GM23338 (cell line): Measurements from ENCODE around the gene TMEM53. TPM values are rescaled to one million over a fixed set of nuclear protein-coding genes. Genes with fewer than 3 reads are reported as not detected.

Experiments used
- ATAC-seq: fragments of 200-7000 bp; cut with Tn5 transposase; 3 replicates; pipeline ENCODE4 v1.9.1; 2020
- DNase-seq: peaks from one replicate; pipeline ENCODE4 v3.0.0-alpha.2; 2015; ENCODE audit warnings: low spot score
- H2AFZ ChIP-seq: fragments of 200-600 bp; sonication (generic); 2 replicates; pipeline ENCODE4 v1.8.0; 2016; ENCODE audit warnings: antibody characterized with exemption, mild to moderate bottlenecking, moderate library complexity
- H3F3A ChIP-seq: fragments of 200-600 bp; sonication (generic); replicated peaks from 2 replicates; pipeline ENCODE4 v1.8.0; 2017; ENCODE audit warnings: antibody characterized with exemption, mixed run types, low read depth
- H3K27ac ChIP-seq: fragments of 200-600 bp; sonication (generic); 2 replicates; pipeline ENCODE4 v1.6.1; 2016; ENCODE audit warnings: low read depth
- H3K27me3 ChIP-seq: fragments of 200-600 bp; sonication (generic); 2 replicates; pipeline ENCODE4 v1.8.0; 2016; ENCODE audit warnings: mild to moderate bottlenecking, mixed run types, moderate library complexity; ENCODE audit not compliant: insufficient read depth
- H3K36me3 ChIP-seq: fragments of 200-600 bp; sonication (generic); 2 replicates; pipeline ENCODE4 v1.8.0; 2016; ENCODE audit warnings: mild to moderate bottlenecking; ENCODE audit not compliant: insufficient read depth
- H3K4me1 ChIP-seq: fragments of 200-600 bp; sonication (generic); 2 replicates; pipeline ENCODE4 v1.8.0; 2016; ENCODE audit warnings: mild to moderate bottlenecking, moderate library complexity; ENCODE audit not compliant: insufficient read depth
- H3K4me2 ChIP-seq: fragments of 200-600 bp; sonication (generic); 2 replicates; pipeline ENCODE4 v1.7.1; 2017; ENCODE audit warnings: mixed run types
- H3K4me3 ChIP-seq: fragments of 200-600 bp; sonication (generic); 2 replicates; pipeline ENCODE4 v1.6.1; 2016; ENCODE audit warnings: mixed run types
- H3K79me2 ChIP-seq: fragments of 200-600 bp; sonication (generic); replicated peaks from 2 replicates; pipeline ENCODE4 v1.8.0; 2017; ENCODE audit warnings: mild to moderate bottlenecking; ENCODE audit not compliant: insufficient read depth
- H3K9me2 ChIP-seq: fragments of 200-600 bp; sonication (generic); 2 replicates; pipeline ENCODE4 v1.8.0; 2017; ENCODE audit not compliant: insufficient read depth
- H4K20me1 ChIP-seq: fragments of 200-600 bp; sonication (generic); replicated peaks from 2 replicates; pipeline ENCODE4 v1.8.0; 2017; ENCODE audit warnings: mild to moderate bottlenecking; ENCODE audit not compliant: insufficient read depth
- H3K27ac Mint-ChIP-seq: 2 replicates; pipeline ENCODE4 v1.8.0; 2020; ENCODE audit warnings: inconsistent platforms, mild to moderate bottlenecking, moderate library complexity, mixed read lengths
- H3K27me3 Mint-ChIP-seq: 3 replicates; pipeline ENCODE4 v1.8.0; 2022; ENCODE audit warnings: low read depth, mild to moderate bottlenecking, moderate library complexity, mixed read lengths, inconsistent platforms; ENCODE audit not compliant: insufficient read depth, poor library complexity
- H3K36me3 Mint-ChIP-seq: 3 replicates; pipeline ENCODE4 v1.8.0; 2021; ENCODE audit warnings: low read depth, mild to moderate bottlenecking, inconsistent platforms, moderate library complexity, mixed read lengths
- H3K4me1 Mint-ChIP-seq: 3 replicates; pipeline ENCODE4 v1.8.0; 2020; ENCODE audit warnings: mild to moderate bottlenecking, inconsistent platforms, mixed read lengths
- H3K4me3 Mint-ChIP-seq: 3 replicates; pipeline ENCODE4 v1.8.0; 2021; ENCODE audit warnings: moderate library complexity, mild to moderate bottlenecking, inconsistent platforms, mixed read lengths
- H3K9me3 Mint-ChIP-seq: 3 replicates; pipeline ENCODE4 v1.8.0; 2020; ENCODE audit warnings: moderate library complexity, mild to moderate bottlenecking, inconsistent platforms, mixed read lengths
- CREB1 ChIP-seq: fragments of 250-450 bp; sonication (Bioruptor Pico); IDR thresholded peaks from 2 replicates; pipeline ENCODE4 v1.5.0; 2020; ENCODE audit warnings: low read depth, mild to moderate bottlenecking, moderate library complexity
- EZH2phosphoT487 ChIP-seq: fragments of 200-600 bp; sonication (generic); IDR thresholded peaks from one replicate; pipeline ENCODE4 v1.8.1; 2018; ENCODE audit warnings: antibody characterized with exemption; ENCODE audit not compliant: unreplicated experiment
- JUNB ChIP-seq: IDR thresholded peaks from one replicate; pipeline ENCODE4 v1.6.1; 2016; ENCODE audit warnings: antibody characterized with exemption; ENCODE audit not compliant: unreplicated experiment
- NANOG ChIP-seq: IDR thresholded peaks from 2 replicates; pipeline ENCODE4 v1.6.1; 2016; ENCODE audit warnings: antibody characterized with exemption, borderline replicate concordance
- POLR2AphosphoS5 ChIP-seq: IDR thresholded peaks from 2 replicates; pipeline ENCODE4 v1.6.1; 2016; ENCODE audit warnings: antibody characterized with exemption, low read depth
- STAT1 ChIP-seq: IDR thresholded peaks from one replicate; pipeline ENCODE4 v1.6.1; 2016; ENCODE audit warnings: antibody characterized with exemption; ENCODE audit not compliant: unreplicated experiment
- polyA plus RNA-seq: library from polyadenylated mRNA; unstranded; fragments of >200 nt; fragmentation: Nextera tagmentation; extraction: Ambion mirVana; gene quantifications from 2 replicates; pipeline ENCODE4 v1.2.1, GENCODE V29; 2016
- total RNA-seq: library from RNA; depleted of rRNA; stranded (reverse); fragments of >200 nt; shearing (Covaris generic); gene quantifications from 2 replicates; pipeline ENCODE4 v1.2.3, GENCODE V29; 2014
- TF ChIP-seq, protein P1 (sequence below): IDR thresholded peaks from one replicate; pipeline ENCODE4 v1.6.1; 2018; ENCODE audit warnings: antibody characterized with exemption; ENCODE audit not compliant: unreplicated experiment
- TF ChIP-seq, protein P2 (sequence below): IDR thresholded peaks from 2 replicates; pipeline ENCODE4 v1.6.1; 2016; ENCODE audit warnings: antibody characterized with exemption
- TF ChIP-seq, protein P3 (sequence below): fragments of 250-450 bp; sonication (Bioruptor Pico); IDR thresholded peaks from 2 replicates; pipeline ENCODE4 v1.5.0; 2020; ENCODE audit warnings: mild to moderate bottlenecking, moderate library complexity

TMEM53 gene
- total and polyA plus RNA-seq, 2 experiments from 2014 or later, result 15.4 to 20.8 TPM

DNA sequence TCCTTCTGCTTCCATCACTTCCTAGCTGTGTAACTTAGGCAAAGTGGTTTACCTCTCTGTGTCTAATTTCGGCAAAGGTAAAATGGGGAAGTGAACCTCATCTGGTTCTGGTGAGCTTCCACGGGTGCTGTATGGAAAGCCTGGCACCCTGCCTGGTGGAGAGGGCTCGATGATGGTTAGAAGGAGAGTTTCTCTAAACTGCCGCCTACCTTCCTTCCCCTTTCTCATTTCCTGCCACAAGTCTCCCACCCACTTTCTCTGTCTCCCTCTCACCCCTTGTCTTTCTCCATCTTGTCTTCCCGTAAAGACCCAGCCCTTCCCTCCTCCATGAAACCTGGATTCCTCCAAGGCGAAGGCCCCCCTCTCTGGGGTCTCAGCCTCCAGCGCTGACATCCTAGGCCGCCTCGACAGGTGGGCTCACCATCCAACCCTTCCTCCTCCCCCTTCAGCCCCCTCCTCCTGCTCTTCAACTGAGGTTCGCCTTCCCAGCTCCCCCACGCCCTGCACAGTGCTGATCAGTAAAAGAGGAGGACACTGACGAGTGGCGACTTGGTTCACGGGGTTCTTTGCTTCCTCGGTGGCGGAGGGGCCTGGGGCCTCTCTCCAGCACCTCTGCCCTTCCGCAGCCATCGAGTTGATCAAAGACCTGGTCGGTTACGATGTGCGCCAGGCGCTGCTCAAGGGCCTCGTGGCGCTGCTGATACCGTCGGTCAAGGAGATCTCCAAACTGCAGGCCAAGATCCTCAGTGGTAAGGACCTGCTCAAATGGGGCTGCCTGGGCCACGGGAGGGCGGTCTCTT, 49.4 kb upstream of the TMEM53 start (continued):
- TF ChIP-seq, protein P1, sequence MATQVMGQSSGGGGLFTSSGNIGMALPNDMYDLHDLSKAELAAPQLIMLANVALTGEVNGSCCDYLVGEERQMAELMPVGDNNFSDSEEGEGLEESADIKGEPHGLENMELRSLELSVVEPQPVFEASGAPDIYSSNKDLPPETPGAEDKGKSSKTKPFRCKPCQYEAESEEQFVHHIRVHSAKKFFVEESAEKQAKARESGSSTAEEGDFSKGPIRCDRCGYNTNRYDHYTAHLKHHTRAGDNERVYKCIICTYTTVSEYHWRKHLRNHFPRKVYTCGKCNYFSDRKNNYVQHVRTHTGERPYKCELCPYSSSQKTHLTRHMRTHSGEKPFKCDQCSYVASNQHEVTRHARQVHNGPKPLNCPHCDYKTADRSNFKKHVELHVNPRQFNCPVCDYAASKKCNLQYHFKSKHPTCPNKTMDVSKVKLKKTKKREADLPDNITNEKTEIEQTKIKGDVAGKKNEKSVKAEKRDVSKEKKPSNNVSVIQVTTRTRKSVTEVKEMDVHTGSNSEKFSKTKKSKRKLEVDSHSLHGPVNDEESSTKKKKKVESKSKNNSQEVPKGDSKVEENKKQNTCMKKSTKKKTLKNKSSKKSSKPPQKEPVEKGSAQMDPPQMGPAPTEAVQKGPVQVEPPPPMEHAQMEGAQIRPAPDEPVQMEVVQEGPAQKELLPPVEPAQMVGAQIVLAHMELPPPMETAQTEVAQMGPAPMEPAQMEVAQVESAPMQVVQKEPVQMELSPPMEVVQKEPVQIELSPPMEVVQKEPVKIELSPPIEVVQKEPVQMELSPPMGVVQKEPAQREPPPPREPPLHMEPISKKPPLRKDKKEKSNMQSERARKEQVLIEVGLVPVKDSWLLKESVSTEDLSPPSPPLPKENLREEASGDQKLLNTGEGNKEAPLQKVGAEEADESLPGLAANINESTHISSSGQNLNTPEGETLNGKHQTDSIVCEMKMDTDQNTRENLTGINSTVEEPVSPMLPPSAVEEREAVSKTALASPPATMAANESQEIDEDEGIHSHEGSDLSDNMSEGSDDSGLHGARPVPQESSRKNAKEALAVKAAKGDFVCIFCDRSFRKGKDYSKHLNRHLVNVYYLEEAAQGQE, result no peak

DNA sequence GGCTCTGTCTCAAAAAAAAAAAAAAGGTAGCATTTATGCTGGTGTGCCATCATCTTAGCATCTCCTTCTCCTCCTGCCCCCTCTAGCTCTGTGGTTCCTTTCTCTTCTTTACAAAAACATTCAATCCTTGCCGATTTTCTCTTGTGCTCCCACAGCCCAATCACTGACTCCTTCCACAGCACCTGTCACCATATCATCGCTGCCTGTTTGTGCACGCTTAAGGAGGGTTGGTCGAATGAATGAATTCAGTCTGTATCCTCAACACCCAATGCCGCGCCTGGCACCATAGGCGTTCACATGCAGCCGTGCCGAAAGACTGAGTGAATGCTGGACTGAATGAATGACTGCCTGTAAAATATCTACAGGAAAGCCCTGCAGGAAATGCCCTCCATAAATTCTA, 48.8 kb upstream of the TMEM53 start:
- Histone ChIP-seq H4K20me1 (no peaks in the 10 kb centered on the region), H3K27ac (no peak overlapping the region), H3K27me3 (no peaks in the 10 kb centered on the region), H2AFZ (0 out of 2 replicates have a peak overlapping the region, but pooled peaks have one; percentile 95), H3K4me3 (no peak overlapping the region), H3K4me1 (no peaks in the 10 kb centered on the region), H3K4me2 (no peak overlapping the region), H3K9me2 (no peaks in the 10 kb centered on the region), H3F3A (0 out of 2 replicates have a peak, but pooled peaks cover 3% of the 10 kb centered on the region), H3K36me3 (no peaks in the 10 kb centered on the region), H3K79me2 (no peaks in the 10 kb centered on the region)
- no peak overlapping the region; the same call in none of the 2 replicates for H3K27ac Mint-ChIP-seq
- ATAC-seq, result no peak
- H3K9me3 Mint-ChIP-seq, result peaks cover 2% of the 10 kb centered on the region; the same call in 1 of the 3 replicates
- H3K4me3 Mint-ChIP-seq, result no peak overlapping the region; the same call in 2 of the 3 replicates
- peaks cover 16% of the 10 kb centered on the region for H3K27me3 Mint-ChIP-seq
- no peaks in the 10 kb centered on the region for H3K36me3 Mint-ChIP-seq
- no peak for DNase-seq
- H3K4me1 Mint-ChIP-seq, result no peaks in the 10 kb centered on the region; the same call in 2 of the 3 replicates
- TF ChIP-seq, protein P2, sequence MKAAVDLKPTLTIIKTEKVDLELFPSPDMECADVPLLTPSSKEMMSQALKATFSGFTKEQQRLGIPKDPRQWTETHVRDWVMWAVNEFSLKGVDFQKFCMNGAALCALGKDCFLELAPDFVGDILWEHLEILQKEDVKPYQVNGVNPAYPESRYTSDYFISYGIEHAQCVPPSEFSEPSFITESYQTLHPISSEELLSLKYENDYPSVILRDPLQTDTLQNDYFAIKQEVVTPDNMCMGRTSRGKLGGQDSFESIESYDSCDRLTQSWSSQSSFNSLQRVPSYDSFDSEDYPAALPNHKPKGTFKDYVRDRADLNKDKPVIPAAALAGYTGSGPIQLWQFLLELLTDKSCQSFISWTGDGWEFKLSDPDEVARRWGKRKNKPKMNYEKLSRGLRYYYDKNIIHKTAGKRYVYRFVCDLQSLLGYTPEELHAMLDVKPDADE, result no peak
- TF ChIP-seq, protein P1, result no peak
- TF ChIP-seq JUNB (no peak), CREB1 (CRISPR knock-in tag) (no peak), STAT1 (no peak), POLR2AphosphoS5 (no peak), EZH2phosphoT487 (no peak), NANOG (no peak)
- TF ChIP-seq, protein P3, sequence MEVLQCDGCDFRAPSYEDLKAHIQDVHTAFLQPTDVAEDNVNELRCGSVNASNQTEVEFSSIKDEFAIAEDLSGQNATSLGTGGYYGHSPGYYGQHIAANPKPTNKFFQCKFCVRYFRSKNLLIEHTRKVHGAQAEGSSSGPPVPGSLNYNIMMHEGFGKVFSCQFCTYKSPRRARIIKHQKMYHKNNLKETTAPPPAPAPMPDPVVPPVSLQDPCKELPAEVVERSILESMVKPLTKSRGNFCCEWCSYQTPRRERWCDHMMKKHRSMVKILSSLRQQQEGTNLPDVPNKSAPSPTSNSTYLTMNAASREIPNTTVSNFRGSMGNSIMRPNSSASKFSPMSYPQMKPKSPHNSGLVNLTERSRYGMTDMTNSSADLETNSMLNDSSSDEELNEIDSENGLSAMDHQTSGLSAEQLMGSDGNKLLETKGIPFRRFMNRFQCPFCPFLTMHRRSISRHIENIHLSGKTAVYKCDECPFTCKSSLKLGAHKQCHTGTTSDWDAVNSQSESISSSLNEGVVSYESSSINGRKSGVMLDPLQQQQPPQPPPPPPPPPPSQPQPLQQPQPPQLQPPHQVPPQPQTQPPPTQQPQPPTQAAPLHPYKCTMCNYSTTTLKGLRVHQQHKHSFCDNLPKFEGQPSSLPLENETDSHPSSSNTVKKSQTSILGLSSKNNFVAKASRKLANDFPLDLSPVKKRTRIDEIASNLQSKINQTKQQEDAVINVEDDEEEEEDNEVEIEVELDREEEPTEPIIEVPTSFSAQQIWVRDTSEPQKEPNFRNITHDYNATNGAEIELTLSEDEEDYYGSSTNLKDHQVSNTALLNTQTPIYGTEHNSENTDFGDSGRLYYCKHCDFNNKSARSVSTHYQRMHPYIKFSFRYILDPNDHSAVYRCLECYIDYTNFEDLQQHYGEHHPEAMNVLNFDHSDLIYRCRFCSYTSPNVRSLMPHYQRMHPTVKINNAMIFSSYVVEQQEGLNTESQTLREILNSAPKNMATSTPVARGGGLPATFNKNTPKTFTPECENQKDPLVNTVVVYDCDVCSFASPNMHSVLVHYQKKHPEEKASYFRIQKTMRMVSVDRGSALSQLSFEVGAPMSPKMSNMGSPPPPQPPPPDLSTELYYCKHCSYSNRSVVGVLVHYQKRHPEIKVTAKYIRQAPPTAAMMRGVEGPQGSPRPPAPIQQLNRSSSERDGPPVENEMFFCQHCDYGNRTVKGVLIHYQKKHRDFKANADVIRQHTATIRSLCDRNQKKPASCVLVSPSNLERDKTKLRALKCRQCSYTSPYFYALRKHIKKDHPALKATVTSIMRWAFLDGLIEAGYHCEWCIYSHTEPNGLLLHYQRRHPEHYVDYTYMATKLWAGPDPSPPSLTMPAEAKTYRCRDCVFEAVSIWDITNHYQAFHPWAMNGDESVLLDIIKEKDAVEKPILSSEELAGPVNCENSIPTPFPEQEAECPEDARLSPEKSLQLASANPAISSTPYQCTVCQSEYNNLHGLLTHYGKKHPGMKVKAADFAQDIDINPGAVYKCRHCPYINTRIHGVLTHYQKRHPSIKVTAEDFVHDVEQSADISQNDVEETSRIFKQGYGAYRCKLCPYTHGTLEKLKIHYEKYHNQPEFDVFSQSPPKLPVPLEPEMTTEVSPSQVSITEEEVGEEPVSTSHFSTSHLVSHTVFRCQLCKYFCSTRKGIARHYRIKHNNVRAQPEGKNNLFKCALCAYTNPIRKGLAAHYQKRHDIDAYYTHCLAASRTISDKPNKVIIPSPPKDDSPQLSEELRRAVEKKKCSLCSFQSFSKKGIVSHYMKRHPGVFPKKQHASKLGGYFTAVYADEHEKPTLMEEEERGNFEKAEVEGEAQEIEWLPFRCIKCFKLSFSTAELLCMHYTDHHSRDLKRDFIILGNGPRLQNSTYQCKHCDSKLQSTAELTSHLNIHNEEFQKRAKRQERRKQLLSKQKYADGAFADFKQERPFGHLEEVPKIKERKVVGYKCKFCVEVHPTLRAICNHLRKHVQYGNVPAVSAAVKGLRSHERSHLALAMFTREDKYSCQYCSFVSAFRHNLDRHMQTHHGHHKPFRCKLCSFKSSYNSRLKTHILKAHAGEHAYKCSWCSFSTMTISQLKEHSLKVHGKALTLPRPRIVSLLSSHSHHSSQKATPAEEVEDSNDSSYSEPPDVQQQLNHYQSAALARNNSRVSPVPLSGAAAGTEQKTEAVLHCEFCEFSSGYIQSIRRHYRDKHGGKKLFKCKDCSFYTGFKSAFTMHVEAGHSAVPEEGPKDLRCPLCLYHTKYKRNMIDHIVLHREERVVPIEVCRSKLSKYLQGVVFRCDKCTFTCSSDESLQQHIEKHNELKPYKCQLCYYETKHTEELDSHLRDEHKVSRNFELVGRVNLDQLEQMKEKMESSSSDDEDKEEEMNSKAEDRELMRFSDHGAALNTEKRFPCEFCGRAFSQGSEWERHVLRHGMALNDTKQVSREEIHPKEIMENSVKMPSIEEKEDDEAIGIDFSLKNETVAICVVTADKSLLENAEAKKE, result no peak
